ENCODE data around the gene ZNF319. TPM values are rescaled to one million over a fixed set of nuclear protein-coding genes. Genes with fewer than 3 reads are reported as not detected.
"Not testable (repeated sequence)": the region's sequence is repeated elsewhere in the genome, so short reads cannot be mapped to it uniquely, and the experiment has no call there.

The ZNF319 gene
- polyA plus RNA-seq, 1 donor from 2014 or later, result 7.0 TPM

GRCh38 chr16:58010886-58011285 lies 10.4 kb upstream of the ZNF319 start:
- TF ChIP-seq POLR2AphosphoS5 (IDR thresholded peaks at IDR 0.05), result no peak
- no peak for TF ChIP-seq SMC3 (conservative IDR thresholded peaks at IDR 0.05; ENCODE audit: poor library complexity)
- TF ChIP-seq EP300 (conservative IDR thresholded peaks at IDR 0.05; ENCODE audit: poor library complexity, severe bottlenecking), result no peak
- no peak for TF ChIP-seq MXI1 (conservative IDR thresholded peaks at IDR 0.05; ENCODE audit: poor library complexity, severe bottlenecking)
- TF ChIP-seq REST (IDR thresholded peaks at IDR 0.05; ENCODE audit: borderline replicate concordance), result no peak
- no peak for TF ChIP-seq RAD21 (conservative IDR thresholded peaks at IDR 0.05)
- no peak for TF ChIP-seq TAF1 (IDR thresholded peaks at IDR 0.05; ENCODE audit: low read depth)
- TF ChIP-seq CTCF (IDR thresholded peaks at IDR 0.05; ENCODE audit: poor library complexity, severe bottlenecking), result no peak
- no peak for TF ChIP-seq EZH2 (IDR thresholded peaks at IDR 0.05; ENCODE audit: borderline replicate concordance, insufficient read depth, low read length, poor library complexity, severe bottlenecking)
- no peaks in the 10 kb centered on the region for H4K20me1 ChIP-seq (ENCODE audit: insufficient read depth)
- H3K9me3 ChIP-seq (ENCODE audit: low read length), result no peaks in the 10 kb centered on the region
- no peaks in the 10 kb centered on the region for H3K27me3 ChIP-seq (ENCODE audit: insufficient read depth, low read depth, low read length)
- H3F3A ChIP-seq (ENCODE audit: insufficient read depth, low read length, poor library complexity, severe bottlenecking), result no peaks in the 10 kb centered on the region
- peaks cover 3% of the 10 kb centered on the region for H3K36me3 ChIP-seq (ENCODE audit: insufficient read depth, low read length)
- no peaks in the 10 kb centered on the region for H3K9me2 ChIP-seq (ENCODE audit: insufficient read depth, low read length)
- no peak overlapping the region for H2AFZ ChIP-seq (ENCODE audit: low read depth, low read length)
- H3K79me2 ChIP-seq (replicated peaks; ENCODE audit: insufficient read depth, low read length), result no peaks in the 10 kb centered on the region
- H3K4me2 ChIP-seq (ENCODE audit: low read length), result no peak overlapping the region
- no peak overlapping the region for H3K27ac ChIP-seq (ENCODE audit: low read length)
- H3K9ac ChIP-seq (ENCODE audit: low read length), result no peak overlapping the region
- no peak overlapping the region for H3K4me3 ChIP-seq (ENCODE audit: low read length)

GRCh38 chr16:58009856-58010416 lies 9.5 kb upstream of the ZNF319 start:
- TF ChIP-seq POLR2AphosphoS5 (IDR thresholded peaks at IDR 0.05) (no peak), MXI1 (conservative IDR thresholded peaks at IDR 0.05; ENCODE audit: poor library complexity, severe bottlenecking) (no peak), SMC3 (conservative IDR thresholded peaks at IDR 0.05; ENCODE audit: poor library complexity) (no peak), RAD21 (conservative IDR thresholded peaks at IDR 0.05) (no peak), REST (IDR thresholded peaks at IDR 0.05; ENCODE audit: borderline replicate concordance) (no peak), TAF1 (IDR thresholded peaks at IDR 0.05; ENCODE audit: low read depth) (no peak), EZH2 (IDR thresholded peaks at IDR 0.05; ENCODE audit: borderline replicate concordance, insufficient read depth, low read length, poor library complexity, severe bottlenecking) (no peak)

GRCh38 chr16:58004736-58005135 lies 4.3 kb upstream of the ZNF319 start:
- not testable (repeated sequence) for H3K9me3 ChIP-seq (ENCODE audit: low read length); H3K79me2 ChIP-seq (replicated peaks; ENCODE audit: insufficient read depth, low read length); H3K4me3 ChIP-seq (ENCODE audit: low read length); H3K9ac ChIP-seq (ENCODE audit: low read length); H4K20me1 ChIP-seq (ENCODE audit: insufficient read depth); H3K9me2 ChIP-seq (ENCODE audit: insufficient read depth, low read length); H2AFZ ChIP-seq (ENCODE audit: low read depth, low read length); H3F3A ChIP-seq (ENCODE audit: insufficient read depth, low read length, poor library complexity, severe bottlenecking); H3K27me3 ChIP-seq (ENCODE audit: insufficient read depth, low read depth, low read length); H3K27ac ChIP-seq (ENCODE audit: low read length); H3K36me3 ChIP-seq (ENCODE audit: insufficient read depth, low read length); H3K4me2 ChIP-seq (ENCODE audit: low read length)

More at GRCh38 chr16:58009856-58010416, 9.5 kb upstream of the ZNF319 start:
- Histone ChIP-seq H3K27me3 (ENCODE audit: insufficient read depth, low read depth, low read length) (no peaks in the 10 kb centered on the region), H3K9me2 (ENCODE audit: insufficient read depth, low read length) (no peaks in the 10 kb centered on the region), H2AFZ (ENCODE audit: low read depth, low read length) (no peak overlapping the region), H3K79me2 (replicated peaks; ENCODE audit: insufficient read depth, low read length) (no peaks in the 10 kb centered on the region), H3K9ac (ENCODE audit: low read length) (no peak overlapping the region), H3K36me3 (ENCODE audit: insufficient read depth, low read length) (peaks cover 3% of the 10 kb centered on the region), H4K20me1 (ENCODE audit: insufficient read depth) (no peaks in the 10 kb centered on the region), H3F3A (ENCODE audit: insufficient read depth, low read length, poor library complexity, severe bottlenecking) (no peaks in the 10 kb centered on the region), H3K9me3 (ENCODE audit: low read length) (no peaks in the 10 kb centered on the region), H3K4me3 (ENCODE audit: low read length) (no peak overlapping the region), H3K4me2 (ENCODE audit: low read length) (no peak overlapping the region), H3K27ac (ENCODE audit: low read length) (no peak overlapping the region)

Data from neural cell (in vitro differentiated cells).